Endodermal cell (in vitro differentiated cells): ENCODE data around the gene SNAP47. TPM values are rescaled to one million over a fixed set of nuclear protein-coding genes. Genes with fewer than 3 reads are reported as not detected.

Experiments
- DNase-seq: peaks from one replicate; pipeline ENCODE4 v3.0.0-alpha.2; 2017
- H3K27ac ChIP-seq: 2 replicates; pipeline ENCODE4 v1.5.1; 2013; ENCODE audit warnings: mild to moderate bottlenecking, low read depth, low read length, moderate library complexity
- H3K27me3 ChIP-seq: 2 replicates; pipeline ENCODE4 v1.6.1; 2013; ENCODE audit warnings: mild to moderate bottlenecking, low read length, moderate library complexity; ENCODE audit not compliant: insufficient read depth, control insufficient read depth, poor library complexity, severe bottlenecking
- H3K36me3 ChIP-seq: 2 replicates; pipeline ENCODE4 v1.7.0; 2013; ENCODE audit warnings: mild to moderate bottlenecking, low read length, moderate library complexity; ENCODE audit not compliant: control insufficient read depth, insufficient read depth
- H3K4me1 ChIP-seq: one replicate; pipeline ENCODE4 v1.7.0; 2013; ENCODE audit warnings: low read length; ENCODE audit not compliant: control insufficient read depth, insufficient read depth
- H3K4me3 ChIP-seq: 2 replicates; pipeline ENCODE4 v1.5.1; 2013; ENCODE audit warnings: mild to moderate bottlenecking, low read length, moderate library complexity
- H3K9ac ChIP-seq: 2 replicates; pipeline ENCODE4 v1.6.1; 2013; ENCODE audit warnings: mild to moderate bottlenecking, low read length, moderate library complexity; ENCODE audit not compliant: poor library complexity, severe bottlenecking; ENCODE audit errors: extremely low read depth
- H3K9me3 ChIP-seq: 2 replicates; pipeline ENCODE4 v1.6.1; 2013; ENCODE audit warnings: mild to moderate bottlenecking, low read length, moderate library complexity; ENCODE audit not compliant: control insufficient read depth
- H3K27ac Mint-ChIP-seq: 2 replicates; pipeline ENCODE4 v1.8.0; 2020; ENCODE audit warnings: mixed read lengths
- H3K27me3 Mint-ChIP-seq: 2 replicates; pipeline ENCODE4 v1.8.0; 2021; ENCODE audit warnings: mild to moderate bottlenecking, mixed read lengths; ENCODE audit not compliant: insufficient read depth
- H3K36me3 Mint-ChIP-seq: 2 replicates; pipeline ENCODE4 v1.8.0; 2020; ENCODE audit warnings: low read depth, mixed read lengths
- H3K4me1 Mint-ChIP-seq: 2 replicates; pipeline ENCODE4 v1.8.0; 2020; ENCODE audit warnings: mixed read lengths
- H3K4me3 Mint-ChIP-seq: 2 replicates; pipeline ENCODE4 v1.8.0; 2020; ENCODE audit warnings: mild to moderate bottlenecking, moderate library complexity, mixed read lengths
- H3K9me3 Mint-ChIP-seq: 2 replicates; pipeline ENCODE4 v1.8.0; 2020; ENCODE audit warnings: mild to moderate bottlenecking, mixed read lengths
- CTCF ChIP-seq: fragments of 200-600 bp; sonication (generic); conservative IDR thresholded peaks from 2 replicates; pipeline ENCODE4 v1.5.0; 2021; ENCODE audit warnings: antibody characterized with exemption, mild to moderate bottlenecking
- WGBS, 2 experiments: methylation state at CpG; one replicate each; pipeline versions ENCODE4 v1.1.5 to v1.1.7; 2013; ENCODE audit warnings: missing lambda C conversion rate in 2 of 2, mixed read lengths in 1 of 2; ENCODE audit not compliant: insufficient coverage in 1 of 2, insufficient read length in 1 of 2; 5-methylcytosine and 5-hydroxymethylcytosine counted together
- total RNA-seq, 2 donors: library from RNA; stranded (reverse); fragmentation: NEBNext Ultra II Directional in 1 of 2; extraction: Animal tissue kit (Norgen Biotek cat#: 25700) in 1 of 2; gene quantifications; 2 replicates in 1 of 2; 3 replicates in 1 of 2; pipeline ENCODE4 v1.2.1, GENCODE V29; 2021

SNAP47 gene
- total RNA-seq, 2 donors from 2014 or later: 42.5 to 46.6 TPM

GRCh38 chr1:227740401-227740960 lies 5.2 kb downstream of the SNAP47 start:
- Mint-ChIP-seq H3K9me3 (no peaks in the 10 kb centered on the region), H3K4me1 (peaks cover 2% of the 10 kb centered on the region), H3K4me3 (no peak overlapping the region), H3K27ac (no peak overlapping the region), H3K27me3 (no peaks in the 10 kb centered on the region), H3K36me3 (peaks cover 15% of the 10 kb centered on the region)
- WGBS, 2 experiments: 80 to 89% methylated on average over 1 to 3 of the region's 3 CpGs
- no peak overlapping the region for H3K27ac ChIP-seq
- no peaks in the 10 kb centered on the region for H3K9me3 ChIP-seq
- no peak for TF ChIP-seq CTCF
- H3K4me3 ChIP-seq: no peak overlapping the region
- H3K4me1 ChIP-seq: no peaks in the 10 kb centered on the region
- H3K9ac ChIP-seq: no peak overlapping the region
- DNase-seq: no peak
- no peaks in the 10 kb centered on the region for H3K27me3 ChIP-seq
- H3K36me3 ChIP-seq: no peaks in the 10 kb centered on the region

DNA sequence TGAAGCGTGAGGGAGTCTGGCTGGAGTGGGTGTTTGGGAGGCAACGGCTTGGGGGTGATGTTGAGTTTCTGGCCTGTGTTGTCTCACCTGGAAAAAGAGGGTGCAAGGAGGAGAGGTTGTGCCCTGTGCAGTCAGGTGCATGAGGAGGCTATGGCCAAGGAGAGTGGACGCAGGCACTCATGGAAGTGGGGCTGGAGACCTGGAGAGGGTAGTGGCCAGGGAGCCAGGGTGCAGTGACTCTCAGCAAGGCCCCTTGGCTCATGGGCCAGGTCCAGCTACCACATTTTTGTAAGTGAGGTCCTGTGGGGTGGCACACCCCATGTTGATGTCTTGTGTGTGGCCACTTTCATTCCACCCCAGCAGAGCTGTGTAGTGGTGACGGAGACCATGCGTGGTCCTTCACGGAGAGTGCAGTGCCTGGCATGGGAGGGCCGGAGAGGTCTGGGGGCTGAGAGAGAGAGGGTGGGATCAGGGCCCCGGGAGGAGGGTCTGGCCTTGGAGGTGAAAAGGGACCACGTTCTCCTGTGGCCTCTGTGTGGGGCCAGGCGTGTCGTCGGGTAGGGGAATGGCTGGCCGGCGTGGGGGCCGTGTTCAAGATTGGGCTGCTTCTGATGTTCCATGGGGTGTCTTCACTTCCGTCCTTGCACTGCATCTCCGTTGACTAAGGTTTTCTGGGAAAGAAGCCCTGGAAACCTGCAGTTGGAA lies 6.1 kb downstream of the SNAP47 start:
- TF ChIP-seq CTCF: no peak
- no peaks in the 10 kb centered on the region for H3K9me3 Mint-ChIP-seq
- no peak overlapping the region for H3K9ac ChIP-seq
- peak overlapping the region; percentile 45 for H3K27ac Mint-ChIP-seq
- H3K4me3 Mint-ChIP-seq: no peak overlapping the region
- WGBS, 2 experiments: 95 to 96% methylated on average over 9 to 17 of the region's 17 CpGs
- peaks cover 15% of the 10 kb centered on the region for H3K36me3 Mint-ChIP-seq
- H3K9me3 ChIP-seq: no peaks in the 10 kb centered on the region
- no peak overlapping the region for H3K27ac ChIP-seq
- H3K4me1 Mint-ChIP-seq: no peaks in the 10 kb centered on the region
- DNase-seq: no peak
- no peak overlapping the region for H3K4me3 ChIP-seq
- no peaks in the 10 kb centered on the region for H3K27me3 Mint-ChIP-seq
- H3K4me1 ChIP-seq: no peaks in the 10 kb centered on the region
- H3K27me3 ChIP-seq: no peaks in the 10 kb centered on the region
- H3K36me3 ChIP-seq: no peaks in the 10 kb centered on the region

DNA sequence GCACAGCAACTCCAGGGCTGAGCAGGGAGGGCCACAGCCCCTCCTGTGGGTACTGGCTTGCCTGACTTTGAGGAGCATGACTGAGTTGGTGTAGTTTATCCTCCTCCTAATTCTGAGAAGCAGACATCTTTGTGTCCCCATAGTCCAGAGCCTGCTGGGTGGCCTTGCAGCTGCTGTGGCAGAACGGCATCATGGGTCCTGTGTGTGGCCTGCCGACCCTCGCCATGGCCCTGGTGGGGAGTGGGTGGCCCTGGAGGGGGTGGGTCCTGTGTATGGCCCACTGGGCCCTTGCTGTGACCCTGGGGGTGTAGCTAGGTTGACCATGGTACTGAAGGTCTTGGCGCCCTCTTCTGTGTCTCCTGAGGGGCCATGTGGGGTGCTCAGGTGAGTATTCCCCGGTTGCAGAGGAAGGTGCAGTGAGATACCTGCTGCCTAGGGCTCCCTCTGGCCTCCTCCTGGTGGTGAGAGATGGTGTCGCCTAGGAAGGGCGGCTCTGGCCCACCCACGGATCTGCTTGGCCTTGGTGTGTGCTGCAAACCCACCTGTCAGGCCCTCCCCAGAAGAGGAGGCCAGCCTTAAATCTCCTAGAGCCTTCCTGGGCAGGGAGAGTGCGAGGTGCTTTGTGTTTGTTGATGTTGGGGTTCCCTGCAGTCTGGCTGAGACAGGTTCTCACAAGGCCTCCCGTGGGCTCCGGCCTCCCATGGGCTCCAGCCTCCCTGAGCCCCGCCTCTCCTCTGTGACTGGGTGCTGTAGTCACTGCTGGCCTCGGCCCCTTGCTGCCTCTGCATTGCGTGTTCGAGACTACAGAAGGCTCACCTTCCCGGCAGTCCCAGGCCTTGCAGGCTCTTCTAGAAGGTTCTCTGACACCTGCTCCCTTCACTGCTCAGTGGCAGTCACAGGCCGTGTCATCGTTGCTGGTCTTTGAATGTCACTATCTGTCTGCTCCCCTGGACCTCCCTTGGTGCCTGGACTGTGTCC lies 7.8 kb downstream of the SNAP47 start:
- Histone ChIP-seq H3K9me3 (no peaks in the 10 kb centered on the region), H3K36me3 (no peaks in the 10 kb centered on the region), H3K9ac (no peak overlapping the region), H3K27ac (no peak overlapping the region), H3K4me3 (no peak overlapping the region), H3K27me3 (no peaks in the 10 kb centered on the region), H3K4me1 (no peaks in the 10 kb centered on the region)
- Mint-ChIP-seq H3K4me3 (no peak overlapping the region), H3K27ac (no peak overlapping the region), H3K9me3 (no peaks in the 10 kb centered on the region), H3K4me1 (no peaks in the 10 kb centered on the region), H3K27me3 (no peaks in the 10 kb centered on the region), H3K36me3 (peaks cover 20% of the 10 kb centered on the region)
- DNase-seq: peak; percentile 62
- TF ChIP-seq CTCF: peak; percentile 58
- 93% methylated on average over 7 to 18 of the region's 18 CpGs for WGBS, 2 experiments
